Measurements from ENCODE around the gene SMARCD3.
A peak's percentile ranks its signal among the peaks of the same experiment; 100 is the strongest.

SMARCD3 gene

DNA sequence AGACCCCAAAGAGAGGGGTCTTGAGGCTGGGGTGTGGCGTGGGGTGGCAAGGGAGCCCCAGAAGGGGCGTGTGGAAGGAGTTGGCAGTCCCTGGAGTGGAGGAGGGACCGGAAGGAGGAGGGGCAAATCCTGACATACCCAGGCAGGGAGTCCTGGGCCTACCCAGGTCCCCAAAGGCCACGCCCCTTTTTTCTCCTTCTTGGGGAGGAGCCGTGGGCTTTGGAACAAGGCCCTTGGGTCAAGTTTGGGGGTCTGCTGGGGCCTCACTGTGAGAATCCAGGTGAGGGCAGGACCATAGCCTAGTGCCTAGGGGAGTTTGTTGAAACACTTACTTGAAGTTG, 1.2 kb upstream of the SMARCD3 start:
- no peak for DNase-seq (ENCODE audit: extremely low spot score)
- POLR2A ChIA-PET, result interaction anchor here (1.2 to 4.4 kb wide), 4 partner anchors 13 to 28 kb away, joined by 3 to 29 read pairs (median 17); partner anchors contain the start of genes ABCF2 and CHPF2
- CTCF ChIA-PET, result interaction anchor here (0.6 kb wide), 1 partner anchor 302 kb away, joined by 3 read pairs; no protein-coding TSS in a partner anchor
- TF ChIP-seq ARNT (IDR thresholded peaks at IDR 0.05), result no peak
- no peak for TF ChIP-seq SUZ12 (IDR thresholded peaks at IDR 0.05)
- TF ChIP-seq FOXM1 (IDR thresholded peaks at IDR 0.05; ENCODE audit: borderline replicate concordance), result no peak
- no peak for TF ChIP-seq LEF1 (IDR thresholded peaks at IDR 0.05; ENCODE audit: borderline replicate concordance)
- TF ChIP-seq NFRKB (IDR thresholded peaks at IDR 0.05), result no peak
- TF ChIP-seq BHLHE40 (IDR thresholded peaks at IDR 0.05; ENCODE audit: borderline replicate concordance), result no peak
- no peak for TF ChIP-seq ZNF384 (IDR thresholded peaks at IDR 0.05)
- TF ChIP-seq SP1 (IDR thresholded peaks at IDR 0.05), result no peak
- TF ChIP-seq FOXA1 (IDR thresholded peaks at IDR 0.05), result no peak
- no peak for TF ChIP-seq CTBP1 (IDR thresholded peaks at IDR 0.05; ENCODE audit: borderline replicate concordance)
- no peak for TF ChIP-seq FOXK2 (IDR thresholded peaks at IDR 0.05)
- TF ChIP-seq ELF4 (IDR thresholded peaks at IDR 0.05), result no peak
- no peak for TF ChIP-seq L3MBTL2 (conservative IDR thresholded peaks at IDR 0.05)

DNA sequence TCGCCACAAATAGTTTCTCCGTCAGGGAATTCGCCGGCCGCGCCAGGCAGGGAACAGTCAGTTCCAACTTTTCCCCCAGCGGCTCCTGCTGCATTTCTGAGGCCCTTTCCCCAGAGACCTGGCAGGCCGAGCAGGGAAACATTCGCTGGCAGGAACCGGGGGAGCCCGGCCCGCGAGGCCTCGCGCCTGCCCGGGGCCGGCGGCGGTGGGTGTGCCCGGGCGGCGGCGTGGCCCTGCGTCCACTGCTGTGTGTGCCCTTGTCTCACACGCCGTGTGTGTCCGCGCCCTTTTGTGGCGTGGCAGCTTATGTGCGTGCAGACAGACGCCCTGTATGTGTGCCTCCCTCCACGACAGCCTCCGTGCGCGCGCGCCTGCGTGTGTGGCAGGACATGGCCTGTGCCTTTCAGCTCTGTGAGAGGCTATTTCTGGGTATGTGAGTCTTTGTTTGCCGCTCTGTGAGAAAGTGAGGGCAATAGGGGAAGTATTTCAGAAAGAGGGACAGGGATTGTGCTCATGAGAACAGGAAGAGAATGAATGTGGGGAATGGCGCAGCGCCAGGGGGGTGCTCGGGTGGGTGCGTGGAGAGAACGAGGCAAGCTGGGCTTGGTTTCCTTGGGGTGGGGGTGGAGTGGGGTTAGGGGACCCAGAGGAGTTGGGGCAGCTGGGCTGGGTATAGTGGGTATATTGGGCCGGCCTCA, 689 bp upstream of the SMARCD3 start:
- peak; percentile 61 for DNase-seq (ENCODE audit: extremely low spot score)
- CTCF ChIA-PET, result interaction anchor here (0.6 kb wide), 1 partner anchor 303 kb away, joined by 3 read pairs; no protein-coding TSS in a partner anchor
- TF ChIP-seq FOXK2 (IDR thresholded peaks at IDR 0.05) (no peak), ZNF384 (IDR thresholded peaks at IDR 0.05) (no peak), FOXM1 (IDR thresholded peaks at IDR 0.05; ENCODE audit: borderline replicate concordance) (no peak), SP1 (IDR thresholded peaks at IDR 0.05) (no peak), NFRKB (IDR thresholded peaks at IDR 0.05) (no peak), LEF1 (IDR thresholded peaks at IDR 0.05; ENCODE audit: borderline replicate concordance) (no peak), ELF4 (IDR thresholded peaks at IDR 0.05) (no peak), FOXA1 (IDR thresholded peaks at IDR 0.05) (no peak), ARNT (IDR thresholded peaks at IDR 0.05) (no peak)
- POLR2A ChIA-PET, result interaction anchor here (1.2 to 4.4 kb wide), 4 partner anchors 12 to 28 kb away, joined by 3 to 29 read pairs (median 17); partner anchors contain the start of genes ABCF2 and CHPF2

DNA sequence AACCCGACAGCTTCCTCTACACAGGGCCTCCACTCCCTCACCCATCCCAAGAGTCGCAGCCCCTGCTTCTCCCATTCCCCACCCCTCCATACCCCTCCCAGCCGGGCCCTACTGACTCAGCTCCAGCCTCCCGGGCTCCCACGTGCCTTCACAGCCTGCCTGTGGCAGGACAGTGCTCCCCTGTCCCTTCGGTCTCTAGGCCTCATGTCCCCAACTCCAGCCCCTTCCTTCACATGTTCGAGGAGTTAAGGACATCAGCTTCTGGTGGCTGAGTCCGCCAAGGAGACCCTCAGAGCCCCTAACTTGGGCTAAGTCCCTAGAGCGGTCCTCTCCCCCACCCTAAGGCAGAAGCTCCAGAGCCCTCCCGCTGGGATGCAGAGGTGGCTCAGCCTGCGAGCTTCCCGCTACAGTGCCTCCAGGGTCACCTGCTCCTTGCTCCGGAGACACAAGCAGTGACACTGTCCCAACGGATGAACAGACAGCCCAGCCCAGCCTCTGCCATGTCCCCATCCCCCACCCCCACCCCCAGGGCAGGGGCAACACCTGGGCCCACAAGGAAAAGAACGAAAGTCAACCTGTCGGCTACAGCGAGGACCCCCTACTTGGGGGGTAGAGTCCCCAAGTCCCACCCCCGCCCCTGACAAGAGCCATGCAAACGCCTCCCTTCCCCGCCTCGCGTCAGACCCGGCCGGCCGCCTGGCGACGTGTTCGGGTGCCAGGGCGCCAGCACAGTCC, 716 bp downstream of the SMARCD3 start:
- DNase-seq (ENCODE audit: extremely low spot score), result no peak
- POLR2A ChIA-PET, result interaction anchor here (0.8 to 3.8 kb wide), 10 partner anchors 8 to 167 kb away, joined by 3 to 25 read pairs (median 6); partner anchors contain the start of genes ABCF2, CHPF2 and FASTK
- CTCF ChIA-PET, result interaction anchor here (0.7 to 2.3 kb wide), 7 partner anchors 10 to 68 kb away, joined by 3 to 18 read pairs (median 5); partner anchors contain the start of gene ABCF2
- TF ChIP-seq FOXM1 (IDR thresholded peaks at IDR 0.05; ENCODE audit: borderline replicate concordance), result no peak
- TF ChIP-seq L3MBTL2 (conservative IDR thresholded peaks at IDR 0.05), result peak; percentile 43
- TF ChIP-seq BHLHE40 (IDR thresholded peaks at IDR 0.05; ENCODE audit: borderline replicate concordance), result no peak

DNA sequence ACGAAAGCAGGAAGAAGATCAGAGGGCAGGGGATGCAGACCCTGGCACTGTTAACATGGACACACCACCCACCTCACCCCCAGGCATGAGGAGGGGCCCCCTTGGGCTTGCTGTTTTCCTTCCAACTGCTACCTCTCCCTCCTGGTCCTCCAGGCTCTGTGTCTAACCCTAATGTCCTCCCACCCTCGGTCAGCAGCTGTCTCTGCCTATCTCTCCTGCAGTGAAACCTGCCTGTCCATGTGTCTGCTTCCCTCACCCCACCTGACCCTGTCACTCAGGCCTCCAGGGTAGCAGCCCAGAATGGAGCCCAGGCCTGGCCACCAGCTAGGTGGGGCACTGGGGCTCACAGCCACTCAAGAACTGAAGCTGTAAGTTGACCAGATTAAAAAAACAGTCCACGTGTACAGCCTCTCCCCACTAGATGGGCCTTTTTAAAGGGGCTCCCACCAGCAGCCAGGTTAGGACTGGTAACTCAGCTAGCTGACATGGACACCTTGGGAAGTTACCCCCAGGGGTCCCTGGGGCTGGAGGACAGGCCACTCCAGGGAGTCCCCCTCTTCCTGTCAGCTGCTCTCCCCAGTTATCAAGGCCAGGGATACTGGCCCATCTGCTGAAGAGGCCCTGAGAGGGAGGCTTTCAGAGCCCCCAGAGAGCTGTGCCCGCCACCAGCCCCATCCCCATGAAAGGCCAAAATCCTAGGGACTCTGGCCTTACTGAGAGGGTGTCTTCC, 1.5 kb downstream of the SMARCD3 start:
- ChIA-PET POLR2A (interaction anchor here (0.8 to 3.8 kb wide), 10 partner anchors 9 to 166 kb away, joined by 3 to 25 read pairs (median 6); partner anchors contain the start of genes ABCF2, CHPF2 and FASTK), CTCF (interaction anchor here (0.5 to 2.3 kb wide), 7 partner anchors 10 to 642 kb away, joined by 3 to 18 read pairs (median 4); partner anchors contain the start of gene ABCF2)
- TF ChIP-seq L3MBTL2 (conservative IDR thresholded peaks at IDR 0.05), result no peak
- TF ChIP-seq FOXA1 (IDR thresholded peaks at IDR 0.05), result no peak
- no peak for TF ChIP-seq NFRKB (IDR thresholded peaks at IDR 0.05)
- TF ChIP-seq SP1 (IDR thresholded peaks at IDR 0.05), result no peak
- TF ChIP-seq ARNT (IDR thresholded peaks at IDR 0.05), result no peak
- TF ChIP-seq TARDBP (IDR thresholded peaks at IDR 0.05), result no peak
- TF ChIP-seq BHLHE40 (IDR thresholded peaks at IDR 0.05; ENCODE audit: borderline replicate concordance), result no peak
- TF ChIP-seq ELF4 (IDR thresholded peaks at IDR 0.05), result no peak
- TF ChIP-seq FOXM1 (IDR thresholded peaks at IDR 0.05; ENCODE audit: borderline replicate concordance), result no peak
- DNase-seq (ENCODE audit: extremely low spot score), result no peak

DNA sequence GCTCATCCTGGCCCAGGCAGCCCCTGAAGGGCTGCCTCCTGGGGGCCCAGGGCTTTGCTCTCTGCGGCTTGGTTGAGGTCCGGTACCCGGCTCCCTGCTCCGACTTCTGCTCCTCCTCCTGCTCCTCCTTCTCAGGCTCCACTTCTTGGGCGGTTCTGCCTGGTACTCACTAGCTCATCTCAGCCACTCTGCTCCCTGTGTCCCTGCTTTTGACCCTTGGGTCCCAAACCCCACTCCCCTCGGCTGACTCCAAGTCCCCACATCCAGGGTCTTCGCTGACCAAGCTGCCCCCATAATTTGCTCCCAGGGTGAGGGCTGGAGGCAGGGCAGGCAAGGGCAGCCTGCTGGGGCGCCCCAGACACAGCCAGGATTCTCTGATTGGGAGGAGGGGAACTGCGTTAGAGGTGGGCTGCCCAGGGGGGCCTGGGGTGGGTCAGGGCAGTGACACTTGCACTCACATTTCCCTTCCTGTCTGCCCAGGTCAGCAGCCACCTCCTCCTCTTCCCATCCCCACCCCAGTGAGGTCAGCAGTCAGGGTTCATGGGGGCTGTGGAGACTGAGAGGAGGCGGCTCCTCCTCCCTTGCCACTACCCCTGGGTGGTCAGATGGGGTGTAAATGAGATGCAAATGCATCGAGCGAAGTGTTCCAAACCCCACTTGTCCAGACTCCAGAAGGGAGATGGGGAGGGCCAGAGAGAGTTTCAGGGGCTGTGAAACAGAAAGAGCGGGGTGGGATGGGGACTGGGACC, 2.2 kb downstream of the SMARCD3 start:
- no peak for DNase-seq (ENCODE audit: extremely low spot score)
- CTCF ChIA-PET, result interaction anchor here (0.5 to 2.3 kb wide), 12 partner anchors 10 to 643 kb away, joined by 3 to 18 read pairs (median 4); partner anchors contain the start of gene ABCF2
- POLR2A ChIA-PET, result interaction anchor here (1.4 to 3.8 kb wide), 7 partner anchors 9 to 61 kb away, joined by 4 to 25 read pairs (median 8); partner anchors contain the start of genes ABCF2 and CHPF2
- no peak for TF ChIP-seq TARDBP (IDR thresholded peaks at IDR 0.05)
- no peak for TF ChIP-seq ZNF384 (IDR thresholded peaks at IDR 0.05)
- TF ChIP-seq, protein P1, sequence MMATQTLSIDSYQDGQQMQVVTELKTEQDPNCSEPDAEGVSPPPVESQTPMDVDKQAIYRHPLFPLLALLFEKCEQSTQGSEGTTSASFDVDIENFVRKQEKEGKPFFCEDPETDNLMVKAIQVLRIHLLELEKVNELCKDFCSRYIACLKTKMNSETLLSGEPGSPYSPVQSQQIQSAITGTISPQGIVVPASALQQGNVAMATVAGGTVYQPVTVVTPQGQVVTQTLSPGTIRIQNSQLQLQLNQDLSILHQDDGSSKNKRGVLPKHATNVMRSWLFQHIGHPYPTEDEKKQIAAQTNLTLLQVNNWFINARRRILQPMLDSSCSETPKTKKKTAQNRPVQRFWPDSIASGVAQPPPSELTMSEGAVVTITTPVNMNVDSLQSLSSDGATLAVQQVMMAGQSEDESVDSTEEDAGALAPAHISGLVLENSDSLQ (IDR thresholded peaks at IDR 0.05), result no peak

DNA sequence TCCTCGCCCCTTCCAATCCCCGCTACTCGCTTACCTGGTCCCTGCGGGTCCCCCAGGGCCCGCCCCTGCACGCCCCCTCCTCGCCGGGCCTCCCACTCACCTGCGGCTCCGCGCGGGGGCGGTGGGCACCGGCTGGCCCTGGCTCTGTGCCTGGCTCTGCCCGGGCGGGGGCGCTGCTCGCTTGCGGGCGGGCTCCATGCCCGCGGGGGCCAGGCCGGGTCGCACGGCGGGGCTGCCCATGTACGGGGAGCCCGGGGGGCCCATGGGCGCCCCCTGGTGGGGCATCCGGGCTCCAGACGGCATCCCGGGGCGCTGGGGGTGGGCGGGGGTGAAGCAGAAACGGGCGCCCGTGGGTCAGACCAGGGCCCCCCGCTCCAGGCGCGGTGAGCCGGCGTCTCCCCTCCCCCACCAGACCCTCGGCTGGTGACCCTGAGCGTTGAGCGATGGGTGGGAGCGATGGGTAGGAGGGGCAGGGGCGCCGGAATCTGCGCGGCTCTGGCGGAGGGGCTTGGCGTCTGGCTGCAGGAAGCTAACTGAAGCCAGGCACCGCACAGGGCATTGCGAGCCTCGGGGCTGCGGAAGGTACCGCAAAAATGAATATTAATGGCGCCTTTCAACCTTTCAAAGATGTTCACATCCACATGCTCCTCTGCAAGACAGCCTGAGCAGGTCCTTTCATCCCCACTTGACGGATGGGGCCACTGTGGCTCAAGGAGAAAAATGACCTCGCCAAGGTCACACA, 3.0 kb downstream of the SMARCD3 start:
- CTCF ChIA-PET, result interaction anchor here (0.6 to 2.3 kb wide), 12 partner anchors 9 to 60 kb away, joined by 3 to 31 read pairs (median 6); partner anchors contain the start of gene CHPF2
- POLR2A ChIA-PET, result interaction anchor here (1.4 to 3.5 kb wide), 4 partner anchors 10 to 31 kb away, joined by 5 to 29 read pairs (median 22); partner anchors contain the start of gene ABCF2
- DNase-seq (ENCODE audit: extremely low spot score), result peak; percentile 83
- TF ChIP-seq FOXM1 (IDR thresholded peaks at IDR 0.05; ENCODE audit: borderline replicate concordance) (peak; percentile 54; the same call in 1 of the 2 replicates), BHLHE40 (IDR thresholded peaks at IDR 0.05; ENCODE audit: borderline replicate concordance) (no peak), ARNT (IDR thresholded peaks at IDR 0.05) (no peak), ZNF384 (IDR thresholded peaks at IDR 0.05) (no peak), L3MBTL2 (conservative IDR thresholded peaks at IDR 0.05) (no peak), HDGF (IDR thresholded peaks at IDR 0.05; ENCODE audit: borderline replicate concordance) (no peak)

All from HEK293T (cell line).